Neural cell (in vitro differentiated cells): Measurements from ENCODE around the gene ARID1B.

Source experiments
- CTCF ChIP-seq: fragments of 450-650 bp; IDR thresholded peaks from 2 replicates; pipeline ENCODE4 v1.5.1; 2014; ENCODE audit warnings: antibody characterized with exemption, mild to moderate bottlenecking, moderate library complexity; ENCODE audit not compliant: poor library complexity, severe bottlenecking
- EP300 ChIP-seq: fragments of 450-650 bp; conservative IDR thresholded peaks from 2 replicates; pipeline ENCODE4 v1.6.1; 2014; ENCODE audit warnings: antibody characterized with exemption, mild to moderate bottlenecking, moderate library complexity; ENCODE audit not compliant: poor library complexity, severe bottlenecking
- POLR2AphosphoS5 ChIP-seq: IDR thresholded peaks from 2 replicates; pipeline ENCODE4 v1.6.1; 2012

GRCh38 chr6:156791320-156791850, 14.2 kb downstream of the ARID1B start:
- TF ChIP-seq CTCF (no peak), EP300 (no peak), POLR2AphosphoS5 (peak; percentile 64)
